WERI-Rb-1 (cell line): ENCODE measurements around the gene RHEX.

ENCODE experiments used
- DNase-seq: peaks from one replicate; pipeline ENCODE4 v3.0.0-alpha.2; 2020
- H3K27ac ChIP-seq: fragments of 250-450 bp; sonication (Bioruptor Pico); 2 replicates; pipeline ENCODE4 v1.5.1; 2020; ENCODE audit warnings: mild to moderate bottlenecking, moderate library complexity
- H3K27me3 ChIP-seq: fragments of 250-450 bp; sonication (Bioruptor Pico); 2 replicates; pipeline ENCODE4 v1.5.1; 2021; ENCODE audit warnings: mild to moderate bottlenecking, low read depth, moderate library complexity; ENCODE audit not compliant: insufficient read depth, severe bottlenecking
- H3K36me3 ChIP-seq: fragments of 250-450 bp; sonication (Bioruptor Pico); 2 replicates; pipeline ENCODE4 v1.5.1; 2020; ENCODE audit warnings: mild to moderate bottlenecking, moderate library complexity
- H3K4me3 ChIP-seq: 2 replicates; pipeline ENCODE4 v1.5.1; 2011; ENCODE audit warnings: low read depth, mild to moderate bottlenecking, control low read depth, low read length
- H3K9me3 ChIP-seq: fragments of 250-450 bp; sonication (Bioruptor Pico); 2 replicates; pipeline ENCODE4 v1.5.1; 2021; ENCODE audit warnings: mild to moderate bottlenecking, moderate library complexity; ENCODE audit not compliant: severe bottlenecking
- CTCF ChIP-seq: IDR thresholded peaks from 2 replicates; pipeline ENCODE4 v1.5.1; 2011; ENCODE audit warnings: low read depth, mild to moderate bottlenecking, control low read depth, inconsistent platforms, low read length

RHEX gene

GRCh38 chr1:206040328-206040727, 12.6 kb upstream of the RHEX start:
- no peaks in the 10 kb centered on the region for H3K36me3 ChIP-seq
- H3K27ac ChIP-seq, result no peak overlapping the region
- peak; percentile 24 for DNase-seq
- no peak for TF ChIP-seq CTCF
- H3K27me3 ChIP-seq, result peaks cover 62% of the 10 kb centered on the region
- H3K4me3 ChIP-seq, result no peak overlapping the region
- no peaks in the 10 kb centered on the region for H3K9me3 ChIP-seq

- no peaks in the 10 kb centered on the region for H3K36me3 ChIP-seq
- no peaks in the 10 kb centered on the region for H3K9me3 ChIP-seq
- no peak overlapping the region for H3K4me3 ChIP-seq
- peaks cover 59% of the 10 kb centered on the region for H3K27me3 ChIP-seq
- TF ChIP-seq CTCF, result no peak
- H3K27ac ChIP-seq, result no peak overlapping the region
- peak; percentile 65 for DNase-seq
Measured at GRCh38 chr1:206041640-206042039, 11.3 kb upstream of the RHEX start.

GRCh38 chr1:206047271-206047670, 5.7 kb upstream of the RHEX start:
- H3K27ac ChIP-seq, result no peak overlapping the region
- H3K9me3 ChIP-seq, result no peaks in the 10 kb centered on the region
- H3K36me3 ChIP-seq, result no peaks in the 10 kb centered on the region
- TF ChIP-seq CTCF, result no peak
- peaks cover 61% of the 10 kb centered on the region for H3K27me3 ChIP-seq
- no peak for DNase-seq
- no peak overlapping the region for H3K4me3 ChIP-seq

- Histone ChIP-seq H3K36me3 (no peaks in the 10 kb centered on the region), H3K4me3 (no peak overlapping the region), H3K27ac (no peak overlapping the region), H3K9me3 (peaks cover 8% of the 10 kb centered on the region), H3K27me3 (peaks cover 58% of the 10 kb centered on the region)
- DNase-seq, result no peak
- TF ChIP-seq CTCF, result no peak
Measured at GRCh38 chr1:206048582-206048981, 4.4 kb upstream of the RHEX start.

GRCh38 chr1:206049293-206049692, 3.7 kb upstream of the RHEX start:
- peaks cover 10% of the 10 kb centered on the region for H3K9me3 ChIP-seq
- no peak for DNase-seq
- TF ChIP-seq CTCF, result no peak
- H3K27me3 ChIP-seq, result peaks cover 60% of the 10 kb centered on the region
- H3K36me3 ChIP-seq, result no peaks in the 10 kb centered on the region
- H3K4me3 ChIP-seq, result no peak overlapping the region
- H3K27ac ChIP-seq, result no peak overlapping the region

- no peak for TF ChIP-seq CTCF
- DNase-seq, result no peak
- peaks cover 10% of the 10 kb centered on the region for H3K9me3 ChIP-seq
- H3K36me3 ChIP-seq, result no peaks in the 10 kb centered on the region
- H3K27ac ChIP-seq, result no peak overlapping the region
- no peak overlapping the region for H3K4me3 ChIP-seq
- H3K27me3 ChIP-seq, result peaks cover 60% of the 10 kb centered on the region
Measured at GRCh38 chr1:206049919-206050600, 2.9 kb upstream of the RHEX start.
